ENCODE data around the gene TSEN15.
A peak's percentile ranks its signal among the peaks of the same experiment; 100 is the strongest.

The TSEN15 gene

DNA sequence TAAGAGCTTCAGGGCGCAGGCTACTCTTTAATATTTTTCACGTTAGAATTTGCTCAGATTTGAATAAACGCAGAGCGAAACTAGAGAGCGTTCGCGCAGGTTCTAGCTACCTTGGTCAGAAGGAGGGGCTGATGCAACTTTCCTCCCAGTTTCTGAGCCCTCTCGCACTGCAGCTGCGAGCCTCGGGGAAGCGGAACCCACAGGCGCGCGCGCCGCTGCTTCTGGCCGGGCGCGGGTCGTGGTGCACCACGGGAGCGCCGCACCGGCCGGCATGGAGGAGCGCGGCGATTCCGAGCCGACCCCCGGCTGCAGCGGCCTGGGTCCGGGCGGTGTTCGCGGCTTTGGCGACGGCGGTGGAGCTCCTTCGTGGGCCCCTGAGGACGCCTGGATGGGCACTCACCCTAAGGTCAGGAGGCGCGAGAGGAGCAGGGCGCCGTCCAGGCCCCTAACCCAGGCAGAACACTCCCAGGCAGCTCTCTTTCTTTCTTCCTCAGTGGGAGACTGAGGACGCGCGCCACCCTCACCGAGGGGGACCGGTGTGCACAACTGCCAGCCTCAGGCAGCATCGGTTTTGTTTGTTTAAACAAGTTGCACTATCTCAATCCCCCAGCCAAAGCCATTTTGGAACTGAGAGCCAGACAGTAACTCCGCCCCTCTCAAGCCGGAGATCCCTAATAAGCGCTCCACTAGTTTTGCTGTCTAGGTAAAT, at the start of gene TSEN15:
TSS of gene TSEN15 (plus strand) at position 246 of the 709 bp plus-strand sequence. CDS start at position 272, 26 bp downstream.
- DNase-seq = peak in 54 of 58 donors; percentile 19 to 83 (median 64)

DNA sequence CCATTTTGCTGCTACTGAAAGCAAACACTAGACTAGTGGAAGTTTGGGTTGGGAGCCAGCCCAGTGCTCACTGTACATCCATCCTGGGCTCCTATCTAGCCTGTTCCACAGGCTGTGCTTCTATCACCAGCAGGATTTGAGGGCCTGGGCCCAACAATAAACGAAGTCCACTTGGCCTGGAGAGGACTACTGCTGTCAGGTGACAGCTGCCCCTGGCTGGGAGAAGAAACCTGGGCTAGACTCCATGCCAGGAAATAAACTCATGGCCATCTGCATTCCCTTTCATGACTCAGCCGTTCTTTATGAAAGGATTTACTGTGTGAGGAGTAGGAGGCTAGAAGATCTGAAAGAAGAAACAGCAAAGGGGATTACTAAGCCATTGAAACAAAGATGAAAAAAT, 49.5 kb upstream of the TSEN15 start:
- peak in 44 of 58 donors; percentile 3 to 90 (median 52) for DNase-seq

DNA sequence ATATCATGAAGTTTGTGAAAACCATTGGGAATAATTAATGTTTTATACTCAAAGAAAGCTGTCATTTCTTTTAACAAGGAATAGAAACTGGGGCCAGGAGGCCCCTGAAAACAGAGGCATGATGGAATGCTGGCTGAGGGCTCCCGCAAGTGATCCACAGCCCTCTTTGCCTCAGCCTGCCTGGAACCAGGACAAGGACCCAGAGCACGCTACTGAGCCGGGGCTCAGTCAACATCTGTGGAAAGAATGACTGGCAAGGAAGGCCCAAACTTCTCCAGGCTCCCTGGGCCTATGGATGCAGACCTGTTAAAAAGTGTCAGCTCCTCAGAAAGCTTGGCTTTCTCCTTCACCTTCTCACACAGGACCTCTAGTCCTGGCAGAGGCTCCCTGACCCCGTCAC, 46.6 kb upstream of the TSEN15 start:
- no peak for DNase-seq

DNA sequence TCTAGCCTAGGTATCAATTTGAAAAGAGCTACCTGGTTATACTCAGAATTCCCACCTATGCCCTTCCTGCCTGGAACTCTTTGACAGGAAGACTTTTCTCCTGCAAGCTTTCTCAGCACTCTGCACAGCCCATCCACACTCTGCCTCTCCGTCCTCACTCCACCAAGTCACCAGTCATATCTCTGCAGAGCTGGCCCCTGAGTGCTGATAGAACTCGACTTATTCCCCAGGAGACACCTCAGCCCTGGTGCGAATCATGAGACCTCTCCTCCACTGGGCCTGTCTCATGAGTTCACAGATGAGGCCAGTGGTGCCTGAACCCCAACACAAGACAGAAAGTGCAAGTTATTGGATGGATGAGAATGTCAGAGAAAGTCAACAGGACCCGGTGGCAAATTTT, 46.0 kb upstream of the TSEN15 start:
- DNase-seq = no peak

DNA sequence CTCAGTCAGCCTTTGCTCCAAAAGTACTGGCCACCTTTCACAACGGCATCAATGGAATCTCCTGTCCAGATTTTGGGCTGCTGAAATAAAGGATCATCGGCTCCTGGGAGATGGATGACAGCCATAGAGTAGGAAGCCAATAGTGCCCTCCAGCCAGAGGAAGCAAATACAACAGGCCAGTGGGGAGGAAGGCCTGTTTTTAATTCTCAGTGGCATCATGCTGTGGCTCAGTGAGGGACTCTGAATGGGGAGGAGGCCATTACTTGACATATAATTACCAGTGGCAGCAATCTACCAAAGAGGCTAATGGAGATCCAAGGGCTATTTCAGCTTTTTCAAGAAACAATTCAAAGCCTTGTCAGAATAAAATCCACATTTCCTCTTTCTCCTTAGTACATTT, 40.7 kb upstream of the TSEN15 start:
- no peak for DNase-seq

DNA sequence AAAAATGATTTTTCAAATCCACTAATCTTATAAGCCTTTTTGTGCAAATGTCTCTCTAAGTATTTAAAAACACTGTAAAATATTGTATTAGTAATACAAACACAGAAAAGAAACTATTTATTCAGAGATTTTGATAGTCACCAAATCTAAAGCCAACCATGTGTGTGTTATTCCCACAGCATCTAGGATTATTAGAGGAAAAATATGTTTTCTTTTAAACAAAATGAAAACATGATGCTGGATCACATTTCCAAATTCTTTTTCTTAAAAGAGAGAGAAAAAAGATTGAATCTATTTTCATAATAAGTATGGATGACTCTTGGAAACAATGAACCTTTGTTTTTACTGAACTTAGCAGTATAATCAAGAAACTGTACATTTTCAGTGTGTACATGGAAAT, 39.3 kb upstream of the TSEN15 start:
- no peak for DNase-seq

DNA sequence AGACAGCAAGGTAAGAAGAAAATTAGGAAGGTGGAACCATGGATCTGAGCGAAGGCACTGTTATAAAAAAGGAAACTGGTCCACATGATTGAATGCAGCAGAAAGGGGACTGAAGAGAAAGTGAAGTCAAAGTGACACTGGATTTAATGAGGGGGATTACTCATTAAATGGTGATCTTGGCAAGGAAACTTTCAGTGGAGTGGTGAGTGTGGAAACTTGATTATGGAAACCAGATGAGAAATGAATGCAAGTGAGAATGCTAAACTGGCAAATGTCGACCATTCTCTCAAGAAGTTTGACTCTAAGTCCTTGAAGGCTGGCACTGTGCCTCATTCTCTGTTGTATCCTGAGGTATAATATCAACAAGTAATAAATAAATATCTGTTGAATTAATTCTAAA, 37.3 kb upstream of the TSEN15 start:
- DNase-seq = no peak

DNA sequence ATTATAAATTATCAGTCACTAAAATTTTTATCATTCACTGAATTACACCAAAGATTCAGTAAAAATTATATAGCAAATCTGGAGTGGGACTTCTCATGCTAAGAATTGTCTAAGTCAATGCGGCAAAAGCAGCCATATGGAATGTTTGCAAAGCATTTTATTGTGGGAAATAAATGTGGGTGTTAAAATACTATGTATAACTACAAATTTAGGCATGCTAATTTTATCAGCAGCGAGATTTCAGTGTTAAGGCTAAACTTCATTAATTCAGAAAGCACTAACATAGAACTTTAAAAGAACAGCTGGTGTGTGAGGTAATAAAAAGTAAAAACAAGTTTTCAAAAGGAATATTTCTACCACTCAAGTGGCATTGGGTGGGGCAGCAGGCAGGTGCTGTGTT, 35.4 kb upstream of the TSEN15 start:
- DNase-seq = peak in 1 of 58 donors; percentile 19

DNA sequence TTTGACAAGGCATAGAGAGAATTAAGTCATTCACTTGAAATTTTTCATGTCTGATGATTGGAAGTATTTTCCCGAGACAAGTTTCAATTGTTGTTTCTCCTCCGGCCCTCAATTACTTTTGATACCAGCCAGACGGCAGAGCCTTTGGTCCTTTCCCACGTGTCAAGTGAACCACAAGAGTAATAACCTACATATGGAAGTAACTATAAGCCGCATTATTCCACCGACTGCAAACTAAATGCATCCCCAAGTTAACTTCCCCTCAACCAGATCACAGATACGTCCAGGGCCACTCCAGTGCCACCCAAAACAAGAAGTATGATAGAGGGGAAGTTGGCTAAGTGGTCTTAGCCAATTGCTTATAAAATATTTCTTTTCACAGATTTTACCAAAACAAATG, 34.2 kb upstream of the TSEN15 start:
- DNase-seq = no peak

DNA sequence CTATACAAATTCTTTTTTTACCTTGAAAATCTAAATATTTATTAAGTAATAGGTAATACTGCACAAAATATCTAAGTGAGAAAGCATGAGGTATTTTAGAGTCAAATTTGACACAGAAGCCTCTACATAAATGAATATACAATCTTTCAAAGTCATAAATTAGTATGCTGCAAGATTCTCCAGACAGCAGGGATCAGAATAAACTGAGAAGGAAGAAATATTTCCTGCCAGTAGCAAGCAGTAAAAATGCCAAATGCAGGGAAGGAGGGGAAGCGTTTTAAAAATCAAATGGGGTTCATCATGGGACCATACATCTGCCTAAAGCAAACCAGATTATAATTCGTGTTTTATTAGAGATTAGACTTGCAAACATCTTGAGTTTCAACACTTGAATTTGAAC, 32.9 kb upstream of the TSEN15 start:
- no peak for DNase-seq

DNA sequence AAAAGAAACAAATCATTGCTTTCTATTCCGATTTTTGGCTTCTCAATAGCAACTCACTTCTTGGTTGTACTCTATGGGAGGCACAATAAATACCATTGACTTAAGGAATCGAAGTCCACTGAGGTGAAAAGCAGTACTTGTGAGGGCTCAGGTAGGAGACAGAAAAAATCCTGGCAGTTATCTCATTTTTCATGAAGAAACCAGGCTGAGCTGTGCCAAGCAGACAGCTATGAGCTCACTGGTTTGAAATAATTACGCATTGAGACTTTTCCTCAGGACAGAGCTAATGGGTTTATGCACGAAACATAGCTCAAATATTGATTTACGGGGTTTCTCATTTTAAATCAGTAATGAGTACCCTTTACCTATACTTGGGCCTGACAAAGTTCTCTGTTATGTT, 32.5 kb upstream of the TSEN15 start:
- DNase-seq = peak in 1 of 58 donors; percentile 37

DNA sequence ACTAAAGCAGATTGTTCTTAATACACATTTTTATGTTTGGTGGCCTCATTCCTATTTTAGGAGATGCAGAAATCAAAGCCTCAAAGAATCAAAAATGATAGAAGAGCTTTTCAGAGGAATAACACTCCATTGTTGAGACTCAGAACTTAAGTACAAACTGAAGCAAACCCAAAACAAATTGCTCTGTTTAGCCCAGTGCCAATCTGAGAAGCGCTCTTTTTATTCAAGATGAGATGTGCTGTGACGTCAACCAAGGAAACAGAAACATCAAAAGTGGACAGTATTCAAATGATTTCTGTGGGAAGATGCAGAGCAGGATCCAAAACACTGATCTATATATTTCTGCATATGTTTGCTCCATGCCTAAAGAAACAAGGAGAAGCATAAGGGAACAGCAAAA, 32.0 kb upstream of the TSEN15 start:
- DNase-seq = peak in 1 of 58 donors; percentile 70

DNA sequence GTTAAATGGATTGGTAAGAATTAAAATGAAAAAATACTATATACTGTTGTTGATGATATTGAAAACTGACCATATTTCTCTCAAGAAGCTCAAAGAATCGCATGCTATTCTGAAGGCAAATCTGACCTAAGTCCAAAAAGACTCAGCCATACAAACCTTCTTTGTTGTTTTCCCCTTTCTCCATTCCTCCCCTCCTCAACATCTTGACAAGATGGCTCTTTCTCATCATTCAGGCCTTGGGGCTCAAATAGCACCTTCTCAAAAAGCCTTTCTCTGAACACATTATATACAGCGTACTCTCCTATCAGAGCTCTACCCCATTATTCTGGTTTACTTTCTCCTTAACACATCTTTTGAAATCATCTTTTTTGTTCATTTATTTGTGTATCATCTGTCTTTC, 31.2 kb upstream of the TSEN15 start:
- DNase-seq = no peak

DNA sequence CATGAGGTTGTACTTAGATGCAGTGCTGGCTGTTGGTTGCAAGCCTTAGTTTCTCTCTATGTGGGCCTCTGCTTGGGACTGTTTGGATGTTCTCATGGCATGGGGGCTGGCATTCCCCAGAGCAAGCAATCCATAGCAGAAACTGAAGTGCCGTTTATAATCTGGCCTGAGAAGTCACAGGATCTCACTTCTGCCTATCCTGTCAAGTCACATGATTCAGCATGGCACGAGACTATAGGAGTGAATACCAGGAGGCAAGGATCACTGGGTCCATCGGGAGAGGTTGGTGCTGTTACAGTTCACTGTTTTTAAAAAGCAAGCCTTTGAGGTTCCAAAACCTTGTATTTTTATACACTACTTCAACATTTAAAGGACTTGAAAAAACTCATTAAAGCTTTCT, 30.7 kb upstream of the TSEN15 start:
- DNase-seq = peak in 1 of 58 donors; percentile 34

DNA sequence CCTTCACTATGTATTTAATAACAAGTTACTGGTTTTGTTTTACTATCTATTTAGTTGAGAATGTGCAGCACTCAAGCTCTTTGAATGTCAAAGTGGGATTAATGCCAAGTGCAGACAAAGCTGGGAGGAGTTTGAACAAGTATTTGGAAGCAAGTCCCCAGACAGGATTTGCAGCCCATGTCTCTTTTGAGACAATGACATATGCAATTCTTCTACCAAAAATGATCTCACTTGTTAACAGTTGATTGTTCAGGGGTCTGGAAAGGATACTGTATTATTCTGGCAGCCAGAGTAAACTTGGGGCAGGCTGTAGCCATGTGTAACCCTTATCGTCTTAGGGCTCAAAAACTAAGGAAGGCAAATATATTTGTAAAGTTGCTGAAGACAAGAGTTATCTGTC, 29.8 kb upstream of the TSEN15 start:
- peak in 6 of 58 donors; percentile 25 to 56 (median 36) for DNase-seq

DNA sequence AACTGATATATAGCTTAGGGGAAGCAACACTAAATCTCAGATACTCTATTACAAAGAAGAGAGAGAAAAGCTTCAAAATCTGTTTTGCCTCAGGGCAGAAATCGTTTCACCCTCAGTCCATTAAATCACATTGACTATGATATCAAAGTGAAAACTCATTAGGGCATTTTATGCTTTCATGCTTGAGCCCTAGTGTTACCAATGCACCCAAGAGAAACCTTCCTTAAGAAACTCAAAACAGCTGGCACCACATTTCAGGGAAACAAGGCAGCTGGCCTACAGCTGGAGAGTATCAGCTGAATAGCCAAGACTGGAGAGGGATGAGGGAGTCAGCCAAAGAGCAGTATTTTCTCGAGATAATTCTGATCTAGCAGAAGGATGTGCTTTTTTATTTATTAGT, 28.9 kb upstream of the TSEN15 start:
- no peak for DNase-seq

DNA sequence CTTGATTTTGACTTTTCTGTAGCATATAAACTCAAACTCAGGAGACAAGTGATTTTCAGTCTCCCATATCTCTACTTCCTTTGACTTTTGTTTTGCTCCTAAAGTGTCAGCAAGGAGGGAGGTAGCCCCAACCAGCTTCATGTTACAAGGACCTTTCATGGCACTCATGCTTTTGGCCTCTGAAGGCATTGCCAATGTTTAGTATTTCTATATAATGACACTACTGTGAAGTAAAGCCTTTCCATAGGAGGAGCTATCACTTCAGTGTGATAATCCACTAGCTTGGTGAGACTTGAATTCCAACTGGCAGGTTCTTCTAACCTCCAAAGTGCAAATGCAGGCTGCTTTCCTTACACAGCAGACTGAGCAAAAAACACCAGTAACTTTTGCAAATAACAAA, 28.4 kb upstream of the TSEN15 start:
- DNase-seq = no peak

DNA sequence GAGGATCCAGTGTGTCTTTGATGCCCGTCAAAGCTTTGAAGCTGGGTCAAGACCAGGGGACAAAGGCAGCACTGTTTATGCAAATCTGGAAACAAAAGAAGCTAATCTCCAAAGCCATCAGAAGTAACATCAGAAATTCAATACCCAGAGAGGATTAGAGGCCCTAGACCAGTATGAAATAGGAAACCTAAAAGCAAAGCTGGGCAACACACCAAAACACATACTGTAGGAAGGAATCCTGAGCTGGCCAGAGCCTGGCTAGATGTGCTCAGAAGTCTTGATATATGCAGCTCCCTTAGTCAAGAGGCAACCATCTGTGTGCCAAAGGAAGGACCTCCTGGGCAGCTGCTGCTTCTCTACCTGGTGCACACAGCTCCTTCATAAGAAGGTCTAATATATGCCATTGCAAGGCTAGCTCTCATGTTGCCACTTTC, 26.3 kb upstream of the TSEN15 start:
- DNase-seq = peak in 2 of 58 donors; percentile 24 to 34

DNA sequence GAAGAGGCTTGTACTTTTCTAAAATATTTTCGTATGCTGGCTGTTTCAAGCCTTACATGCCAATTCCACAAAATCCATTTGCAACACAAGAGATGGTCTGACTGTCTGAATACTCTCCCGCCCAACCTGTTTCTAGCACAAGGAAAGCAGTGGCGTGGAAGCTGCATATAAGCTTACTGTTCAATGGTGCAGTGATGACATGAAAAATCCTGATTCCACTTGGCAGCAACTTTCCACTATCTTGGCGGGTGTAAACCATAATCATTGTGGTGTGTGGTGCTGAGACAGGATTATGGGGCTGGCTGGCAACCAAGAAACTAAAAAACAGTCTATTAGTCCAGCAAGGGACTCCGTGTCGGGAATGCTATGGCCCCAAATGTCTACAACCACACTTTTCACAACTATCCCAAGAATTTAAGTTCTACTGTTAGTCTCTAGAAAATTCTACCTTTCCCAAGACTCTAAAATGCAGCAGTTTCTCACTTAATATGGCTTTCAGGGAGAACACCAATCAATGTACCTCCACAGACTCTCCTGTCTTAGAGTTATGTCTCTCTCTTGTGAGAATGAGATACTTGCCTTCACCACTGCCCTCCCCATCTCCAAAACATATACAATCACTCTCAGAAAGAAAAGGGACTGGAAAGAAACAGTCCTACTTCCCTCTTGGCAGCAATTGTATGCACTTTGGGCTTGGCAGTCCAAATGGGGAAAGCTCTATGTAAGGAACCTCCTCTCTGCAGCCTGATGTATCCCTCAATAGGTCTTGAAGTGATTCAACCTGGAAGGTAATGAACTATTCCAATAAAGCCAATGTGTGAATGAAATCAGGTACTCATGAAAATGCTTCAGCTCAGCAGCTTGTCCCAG, 23.5 kb upstream of the TSEN15 start:
- DNase-seq = no peak

DNA sequence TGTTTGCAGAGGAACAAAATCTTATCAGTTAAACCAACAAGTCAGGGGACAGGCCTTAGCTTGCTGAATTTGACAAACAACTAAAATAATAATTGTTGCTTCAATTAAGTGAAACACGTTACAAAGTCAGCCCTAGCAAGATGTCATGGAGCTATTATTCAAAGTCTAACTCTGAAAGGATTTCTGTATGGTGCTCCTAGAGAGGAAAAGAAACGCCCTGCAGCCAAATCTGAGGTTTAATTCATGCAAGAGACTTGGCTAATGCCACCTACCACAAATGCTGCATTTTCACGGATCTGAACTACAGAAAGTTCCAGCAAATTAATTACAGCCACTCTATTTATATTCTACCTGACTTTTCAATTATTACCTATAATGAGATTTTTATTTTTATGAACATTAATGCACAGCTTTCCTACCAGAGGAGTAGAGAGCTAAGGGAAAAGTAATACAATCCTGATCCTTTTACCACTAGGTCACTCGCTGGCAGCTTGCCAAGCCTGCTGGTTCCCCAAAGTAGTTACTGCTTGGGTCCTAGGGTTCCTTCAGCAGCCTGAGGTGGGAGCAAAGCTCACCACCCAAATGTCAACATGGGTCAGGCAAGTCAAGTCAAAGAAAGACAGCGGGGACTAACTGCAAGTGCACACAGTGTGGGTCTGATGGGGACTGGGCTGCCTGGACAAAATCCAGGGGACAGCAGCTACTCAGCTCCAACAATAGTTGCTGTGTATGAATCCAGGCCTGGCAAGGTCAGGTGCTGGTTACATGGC, 22.5 kb upstream of the TSEN15 start:
- DNase-seq = peak in 30 of 58 donors; percentile 9 to 88 (median 52)

DNA sequence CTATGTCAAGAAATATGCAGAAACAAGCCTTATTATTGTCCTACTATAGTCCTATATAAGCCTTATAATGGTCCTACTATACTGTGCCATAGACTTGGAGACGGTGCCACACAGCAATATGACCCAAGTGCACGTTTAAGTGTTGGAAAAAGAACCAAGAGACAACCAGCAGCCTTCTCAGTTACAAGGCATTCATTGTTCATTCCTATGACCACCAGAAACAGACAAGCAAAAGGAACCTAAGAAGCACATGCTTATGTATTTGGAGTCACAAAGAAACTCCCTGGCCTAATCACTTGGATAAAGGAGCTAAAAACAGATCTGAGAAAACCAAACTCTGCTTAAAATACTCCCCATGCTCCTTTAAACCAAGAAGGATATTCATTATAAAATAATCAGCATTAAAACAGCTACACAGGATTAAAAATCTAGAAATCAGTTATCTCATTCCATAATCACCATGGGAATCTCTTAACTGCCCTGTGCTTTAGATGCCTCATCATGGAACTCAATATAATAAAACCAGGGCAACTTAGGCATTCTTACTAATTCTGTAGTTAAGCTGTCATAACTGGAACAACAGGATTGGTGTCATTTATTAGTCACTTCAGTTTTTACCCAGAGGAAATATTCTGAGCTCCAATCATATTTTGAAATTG, 21.0 kb upstream of the TSEN15 start:
- DNase-seq = peak in 1 of 58 donors; percentile 27

Data from anterior cingulate cortex (tissue), 58 donors.